LHCN-M2 (cell line): ENCODE measurements around the gene NDUFAF7. TPM values are rescaled to one million over a fixed set of nuclear protein-coding genes. Genes with fewer than 3 reads are reported as not detected.
"Not testable (repeated sequence)": the region's sequence is repeated elsewhere in the genome, so short reads cannot be mapped to it uniquely, and the experiment has no call there.

Experiments used
- DNase-seq: peaks from one replicate; pipeline ENCODE4 v3.0.0-alpha.2; 2012; ENCODE audit warnings: low read depth
- total RNA-seq: library from RNA; depleted of rRNA; stranded (reverse); fragments of >200 nt; gene quantifications from 2 replicates; pipeline ENCODE4 v1.2.3, GENCODE V29; 2014; rRNA removed

The NDUFAF7 gene
- total RNA-seq, 1 experiment from 2014 or later: 11.8 TPM

DNA sequence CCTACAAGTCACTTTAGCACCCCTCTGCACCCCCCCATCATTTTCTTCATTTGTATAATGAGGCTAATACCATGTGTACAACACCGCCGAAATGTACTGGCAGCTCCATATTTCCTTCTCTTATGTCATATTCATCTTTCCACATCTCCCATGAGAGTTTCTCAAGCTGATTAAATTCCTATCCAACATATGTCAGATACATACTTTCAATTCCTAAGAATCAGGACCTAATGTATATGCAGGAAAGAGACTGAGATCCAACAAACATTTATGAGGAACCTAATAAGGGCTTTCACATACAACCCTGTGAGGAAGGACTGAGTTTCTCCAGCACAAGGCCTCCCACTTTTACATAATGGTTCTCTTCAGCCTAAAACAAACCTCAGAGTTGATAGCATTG is 51.3 kb downstream of the NDUFAF7 start:
- DNase-seq: no peak

DNA sequence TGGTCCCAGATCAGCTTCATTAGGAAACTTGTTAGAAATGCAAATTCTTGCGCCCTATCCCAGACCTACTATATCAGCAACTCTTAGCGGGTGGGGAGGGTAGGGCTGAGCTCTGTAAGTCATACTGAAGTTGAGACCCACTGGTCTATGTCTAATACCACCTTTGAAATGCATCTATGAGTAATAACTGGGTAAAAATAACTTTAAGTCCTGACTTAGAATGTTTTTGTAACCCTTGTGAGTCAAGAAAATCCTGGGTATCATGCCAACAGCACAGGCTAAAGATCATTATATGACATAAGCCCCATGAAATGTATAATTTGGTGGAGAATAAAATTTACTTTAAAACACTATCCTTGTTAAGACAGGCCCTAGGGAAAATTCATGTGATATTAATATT is 51.7 kb downstream of the NDUFAF7 start:
- DNase-seq: peak; percentile 82

DNA sequence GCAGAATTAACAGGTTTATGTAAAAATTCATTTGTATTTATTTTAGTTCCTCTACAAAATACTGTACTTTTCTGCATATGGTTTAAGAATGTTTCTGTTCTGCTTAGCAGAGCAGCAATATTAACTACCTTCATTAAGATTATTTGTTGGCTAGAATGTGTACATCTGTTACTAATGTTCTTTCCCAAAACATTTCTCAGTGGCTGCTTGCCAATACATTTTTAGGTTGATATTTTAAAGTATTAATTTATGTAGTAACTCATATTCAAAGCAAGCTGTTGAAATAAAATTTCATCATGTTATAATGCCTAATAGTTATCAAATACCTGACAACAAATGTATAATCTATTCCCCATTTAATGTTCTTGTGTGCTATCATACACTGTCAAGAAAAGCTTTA is 52.9 kb downstream of the NDUFAF7 start:
- DNase-seq: no peak

DNA sequence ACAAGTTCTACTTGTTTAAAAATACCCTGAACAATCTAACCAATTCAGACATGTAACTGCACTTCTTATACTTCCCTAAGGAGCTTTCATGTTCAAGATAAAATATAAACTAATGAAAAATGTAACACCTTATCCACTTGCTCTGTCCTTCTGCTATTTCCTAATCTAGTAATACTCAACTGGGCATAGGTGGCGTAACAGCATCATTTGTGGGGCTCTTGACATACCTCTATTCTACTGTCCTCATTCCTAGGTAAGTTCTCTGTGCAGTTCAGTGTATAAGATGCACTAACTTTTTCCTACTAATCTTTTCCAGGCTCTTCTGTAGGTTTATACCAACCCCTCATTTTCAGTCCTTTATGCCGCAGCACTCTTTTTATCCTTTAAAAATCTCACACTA is 56.5 kb downstream of the NDUFAF7 start:
- DNase-seq: no peak

DNA sequence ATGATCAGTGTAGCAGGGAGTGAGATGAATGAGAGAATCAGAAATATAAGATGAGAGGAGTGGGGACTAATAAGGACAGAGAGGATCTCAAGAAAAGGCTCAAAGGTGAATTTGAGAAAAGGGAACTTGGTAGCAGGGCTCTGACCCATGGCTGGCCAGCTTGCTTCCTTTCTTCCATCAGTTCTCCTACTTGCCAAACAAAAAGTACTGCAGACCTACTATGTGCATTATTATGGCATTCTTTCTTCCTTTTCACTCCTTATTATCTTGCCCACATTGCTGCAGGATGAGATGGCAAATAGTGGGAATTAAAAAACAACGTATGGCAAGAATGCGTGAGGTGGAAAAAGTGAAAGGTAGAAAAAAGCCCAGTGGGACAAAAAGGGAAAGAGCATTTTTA is 60.2 kb downstream of the NDUFAF7 start:
- no peak for DNase-seq

DNA sequence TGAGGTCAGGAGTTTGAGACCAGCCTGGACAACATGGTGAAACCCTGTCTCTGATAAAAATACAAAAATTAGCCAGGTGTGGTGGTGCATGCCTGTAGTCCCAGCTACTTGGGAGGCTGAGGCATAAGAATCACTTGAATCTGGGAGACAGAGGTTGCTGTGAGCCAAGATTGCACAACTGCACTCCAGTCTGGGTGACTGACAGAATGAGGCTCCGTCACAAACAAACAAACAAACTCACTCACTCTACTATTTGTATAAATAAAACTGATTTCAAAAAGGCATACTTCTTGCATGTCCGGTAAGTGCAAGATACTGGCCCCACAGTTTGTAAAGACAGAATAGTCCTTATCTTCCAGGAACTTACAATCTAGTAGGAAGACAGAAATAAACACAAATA is 63.4 kb downstream of the NDUFAF7 start:
- DNase-seq: not testable (repeated sequence)

DNA sequence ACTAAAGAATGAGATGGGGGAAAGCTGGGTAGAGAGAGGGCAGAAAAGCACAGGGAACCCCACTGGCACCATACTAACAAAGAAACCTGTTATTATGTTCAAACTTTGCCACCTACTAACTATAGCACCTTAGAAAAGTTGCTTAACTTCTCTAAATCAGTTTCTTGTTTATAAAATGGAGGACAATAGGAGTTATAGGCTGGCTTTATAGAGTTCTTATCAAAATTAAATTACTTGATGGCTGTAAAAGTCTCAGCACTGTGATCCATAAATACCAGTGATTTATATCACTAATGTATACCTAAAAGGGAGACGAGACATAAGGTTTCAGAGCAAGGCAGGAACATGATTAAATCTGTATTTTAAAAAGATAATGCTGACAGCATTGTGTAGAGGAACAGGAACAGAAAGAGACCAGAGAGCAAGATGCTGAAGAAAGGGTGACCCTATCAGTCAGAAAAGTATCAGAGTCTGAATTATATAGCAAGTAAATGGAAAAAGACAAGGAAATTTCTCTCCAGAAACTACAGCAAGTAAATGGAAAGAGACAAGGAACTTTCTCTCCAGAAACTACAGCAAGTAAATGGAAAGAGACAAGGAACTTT is 64.1 kb downstream of the NDUFAF7 start:
- no peak for DNase-seq

DNA sequence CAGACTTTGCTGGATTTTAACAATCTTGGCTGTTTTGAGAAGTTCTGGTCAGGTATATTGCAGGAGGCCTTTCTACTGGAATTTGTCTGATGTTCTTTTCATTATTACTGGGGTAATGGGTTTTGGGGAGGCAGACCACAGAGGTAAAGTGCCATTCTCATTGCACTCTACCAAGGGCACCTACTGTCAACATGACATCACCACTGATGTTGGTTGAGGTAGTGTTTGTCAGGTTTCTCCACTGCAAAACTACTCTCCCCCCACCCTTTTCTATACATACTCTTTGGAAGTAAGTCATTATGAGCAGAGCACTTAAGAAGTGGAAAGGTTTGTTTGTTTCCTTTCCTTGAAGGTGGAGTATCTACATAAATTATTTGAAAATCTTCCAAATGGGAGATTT is 66.2 kb downstream of the NDUFAF7 start:
- DNase-seq: no peak

Other genes starting within 250 kb of the NDUFAF7 start
- 13.6 and 14.0 TPM in 2 replicates for gene HEATR5B, start 147.3 kb upstream of the NDUFAF7 start, total RNA-seq
- gene GPATCH11, start 147.1 kb upstream of the NDUFAF7 start, total RNA-seq: 10.7 and 11.9 TPM in 2 replicates
- gene EIF2AK2, start 74.7 kb upstream of the NDUFAF7 start, total RNA-seq: 32.8 and 41.1 TPM in 2 replicates
- not detected in 2 replicates for gene SULT6B1, start 43.0 kb upstream of the NDUFAF7 start, total RNA-seq
- 23.4 and 27.8 TPM in 2 replicates for gene CEBPZOS, start 35.2 kb upstream of the NDUFAF7 start, total RNA-seq
- 45.4 and 50.4 TPM in 2 replicates for gene CEBPZ, start 62 bp upstream of the NDUFAF7 start, total RNA-seq
- gene PRKD3, start 93.2 kb downstream of the NDUFAF7 start, total RNA-seq: 39.5 and 45.9 TPM in 2 replicates
- 0.13 and 0.57 TPM in 2 replicates for gene QPCT, start 113.0 kb downstream of the NDUFAF7 start, total RNA-seq